NCI-H2081 treated with DMSO at 0.1 percent for 48 hours (cell line): Measurements from ENCODE around the gene KISS1.

Experiments
- DNase-seq: peaks from one replicate; lab custom pipeline; 2025; lab: John Stamatoyannopoulos, UW

Gene KISS1

DNA sequence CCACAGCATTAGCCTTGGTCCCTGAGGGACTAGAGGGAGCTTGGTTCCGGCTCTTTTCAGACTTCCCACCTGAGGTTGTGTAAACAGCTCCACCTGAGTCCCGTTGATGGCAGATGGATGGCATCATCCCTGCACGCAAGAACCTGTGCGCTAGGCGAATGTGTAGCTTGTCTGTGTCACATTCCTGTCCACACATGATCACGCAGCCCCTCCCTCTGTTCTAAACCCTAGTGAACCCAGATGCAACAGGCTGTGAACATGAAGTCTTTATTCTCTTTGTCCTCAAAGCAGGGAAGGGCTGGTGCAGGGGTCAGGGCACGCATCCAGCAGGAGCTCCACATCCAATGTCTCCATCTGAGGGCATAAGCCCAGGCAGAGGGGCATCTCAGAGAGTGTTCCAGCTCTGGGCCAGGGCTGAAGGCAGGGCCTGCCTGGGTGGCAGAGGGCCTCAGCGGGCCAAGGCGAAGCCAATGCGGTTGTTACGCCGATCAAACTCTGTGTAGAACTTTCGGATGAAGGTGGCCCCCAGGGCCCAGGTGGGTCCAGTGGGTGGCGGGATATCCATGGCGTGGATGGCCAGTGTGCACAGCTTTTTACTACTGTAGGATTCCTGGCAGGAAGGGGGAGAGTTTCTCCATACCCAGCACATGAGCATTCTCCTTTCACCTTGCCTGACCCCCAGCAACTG, 41.6 kb downstream of the KISS1 start:
- no peak for DNase-seq

DNA sequence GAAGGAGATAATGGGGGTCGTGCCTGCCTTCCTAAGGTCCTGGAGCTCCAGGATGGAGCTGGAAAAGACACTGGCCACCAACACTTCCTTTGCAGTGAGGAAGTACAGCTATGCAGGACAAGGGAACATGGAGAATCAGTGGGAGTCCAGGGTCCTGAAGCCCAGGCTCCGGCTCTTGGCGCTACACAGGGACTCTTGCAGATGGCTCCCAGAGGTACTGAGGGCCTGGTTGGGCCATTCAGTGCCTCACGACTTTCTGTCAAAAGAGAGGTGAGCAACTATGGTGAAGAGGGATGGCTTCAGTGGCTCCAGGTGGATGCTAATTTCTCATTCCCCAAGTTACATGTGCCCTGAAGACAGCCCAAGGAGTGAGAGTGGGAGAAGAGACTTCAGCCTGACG, 42.6 kb downstream of the KISS1 start:
- DNase-seq, result no peak

DNA sequence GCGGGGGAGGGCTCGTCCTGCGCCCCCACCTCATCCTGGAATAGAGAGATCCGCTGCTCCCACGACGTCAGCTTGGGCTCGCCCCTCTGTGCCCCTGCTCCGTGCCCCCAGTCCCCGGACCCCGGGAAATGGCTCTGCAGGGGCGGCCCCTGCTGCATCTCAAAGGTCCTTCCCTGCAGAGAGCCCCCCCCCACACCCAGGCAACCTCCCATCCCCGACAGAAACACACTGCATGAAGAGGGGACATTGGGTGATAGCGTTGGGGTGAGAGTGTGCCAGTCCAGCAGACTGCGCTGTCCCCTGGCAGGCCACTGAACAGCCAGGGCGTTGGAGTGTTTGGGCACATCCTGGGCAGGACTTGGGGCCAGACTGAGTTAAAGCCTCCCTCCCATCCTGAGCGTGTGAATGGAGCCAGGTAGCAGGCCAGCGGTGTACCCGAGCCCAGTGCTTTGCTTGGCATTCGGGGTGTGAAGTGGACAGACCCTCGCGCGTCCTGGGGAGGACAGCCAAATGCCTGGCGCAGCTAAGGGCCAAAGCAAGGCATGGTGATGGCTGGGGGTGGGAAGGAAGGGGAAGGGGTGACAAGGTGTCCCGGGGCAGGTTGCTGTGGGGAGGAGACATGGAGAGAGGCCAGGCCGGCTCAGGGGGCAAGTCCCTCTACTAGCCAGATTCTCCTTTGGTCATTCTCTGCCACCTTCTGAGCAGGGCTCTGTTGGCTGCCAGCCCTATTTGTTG, 43.8 kb downstream of the KISS1 start:
- no peak for DNase-seq

- DNase-seq, result no peak
These were observed 44.6 kb downstream of the KISS1 start, which contains the start of gene ETNK2 for GRCh38 chr1:204151552-204152309. ETNK2 (minus strand) TSS chr1:204152044; CDS start chr1:204151852, 192 bp downstream.

- DNase-seq, result no peak
These were observed 45.4 kb downstream of the KISS1 start for GRCh38 chr1:204150702-204151551.

- no peak for DNase-seq
These were observed 46.4 kb downstream of the KISS1 start for GRCh38 chr1:204149635-204150565.

GRCh38 chr1:204149107-204149506, 47.2 kb downstream of the KISS1 start:
- no peak for DNase-seq

- DNase-seq, result no peak
These were observed 48.6 kb downstream of the KISS1 start for GRCh38 chr1:204147406-204148383.

DNA sequence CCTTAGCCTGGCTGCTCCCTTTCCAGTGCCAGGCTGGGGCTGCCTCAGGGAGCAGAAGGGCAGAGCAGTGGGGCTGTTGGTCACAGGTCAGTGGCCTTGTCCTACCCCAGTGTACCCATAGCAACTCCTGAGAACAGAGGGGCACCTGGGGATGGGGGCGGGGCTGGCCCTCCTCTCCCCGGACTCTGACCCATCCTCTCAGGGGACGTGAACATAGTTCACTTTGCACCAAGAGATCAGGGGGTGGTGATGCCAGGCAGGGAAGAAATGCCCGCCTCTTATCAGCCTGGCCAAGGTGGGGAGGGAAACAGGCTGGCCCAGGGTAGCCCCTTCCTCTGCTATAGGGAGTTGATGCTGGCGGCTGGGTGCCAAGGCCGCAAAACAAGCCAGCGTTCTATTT, 49.3 kb downstream of the KISS1 start:
- DNase-seq, result no peak

DNA sequence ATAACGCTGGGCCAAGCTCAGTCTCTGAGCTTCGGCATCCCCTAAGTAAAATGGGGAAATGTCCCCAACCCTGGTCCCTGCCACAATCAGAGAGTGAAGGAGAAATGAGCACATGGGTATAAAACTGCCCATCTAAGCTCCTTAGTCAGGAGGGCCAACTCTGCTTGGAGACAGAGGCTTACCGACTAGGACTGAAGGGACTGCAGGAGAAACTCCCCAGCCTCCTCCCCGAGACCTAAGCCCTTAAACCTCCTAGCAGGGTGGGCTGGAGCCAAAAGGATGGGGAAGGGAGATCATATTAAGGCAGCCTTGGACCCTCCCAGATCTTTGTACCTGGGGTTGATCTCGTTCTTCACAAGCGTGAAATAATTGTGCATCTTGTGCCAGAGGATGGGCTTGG, 50.0 kb downstream of the KISS1 start:
- DNase-seq, result no peak

DNA sequence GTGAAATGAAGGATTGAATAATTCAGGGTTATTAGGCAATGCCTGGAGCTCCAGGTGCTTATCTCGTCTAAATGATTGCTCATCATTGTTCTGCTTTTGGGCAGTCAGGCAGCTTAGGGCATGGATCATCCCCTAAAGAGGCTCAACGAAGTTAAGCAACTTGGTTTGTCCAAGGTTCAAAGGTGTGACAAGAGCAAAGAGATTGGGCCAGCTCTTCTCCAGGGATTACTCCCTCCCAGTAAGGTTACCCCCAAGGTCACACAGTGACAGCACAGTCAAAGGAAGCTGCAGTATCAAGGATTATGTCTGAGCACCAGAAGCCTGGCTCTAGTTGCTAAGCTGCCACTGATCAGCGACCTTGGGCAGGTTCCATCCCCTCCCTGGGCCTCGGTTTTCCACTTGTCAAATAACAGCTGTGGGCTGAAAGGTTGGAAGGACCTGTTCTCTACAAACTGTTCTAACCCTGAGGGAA, 51.2 kb downstream of the KISS1 start:
- DNase-seq, result no peak

DNA sequence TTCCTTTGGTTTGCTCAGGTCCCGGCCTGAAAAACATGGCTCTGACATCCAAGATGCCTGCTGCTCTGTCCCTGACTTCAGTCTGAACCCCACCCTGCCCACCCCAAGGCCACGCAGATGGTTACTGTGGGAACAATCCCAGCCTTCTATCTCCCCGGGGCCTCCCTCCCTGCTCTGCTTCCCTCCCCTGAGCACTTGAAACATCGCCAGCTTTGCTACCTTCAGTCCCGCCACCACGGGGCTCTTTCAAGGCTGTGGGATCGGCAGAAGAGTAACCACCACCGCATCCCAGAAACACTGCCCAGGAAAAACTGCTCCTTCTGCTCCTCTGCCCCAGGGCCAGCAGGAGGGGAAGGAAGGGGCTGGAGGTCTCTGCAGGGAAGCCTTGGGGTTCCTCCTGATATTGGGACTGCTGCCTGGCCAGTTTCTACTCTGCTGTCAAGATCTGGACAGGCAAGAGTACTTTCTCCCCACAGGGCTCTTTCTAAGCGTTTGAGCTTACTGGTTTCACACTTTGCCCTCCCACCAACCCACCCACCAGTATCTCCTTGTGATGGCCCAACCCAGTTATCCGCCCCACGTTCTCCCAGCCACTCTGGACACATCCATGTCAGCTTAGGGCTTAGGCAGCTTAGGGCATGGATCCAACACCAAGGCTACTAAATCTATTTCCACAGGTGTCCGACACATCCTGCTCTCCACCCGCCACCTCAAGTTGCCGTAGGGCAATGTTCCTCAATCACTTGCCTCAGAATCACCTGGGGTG, 52.8 kb downstream of the KISS1 start:
- no peak for DNase-seq

GRCh38 chr1:204142032-204142974, 54.0 kb downstream of the KISS1 start:
- DNase-seq, result no peak

- no peak for DNase-seq
These were observed 55.2 kb downstream of the KISS1 start for GRCh38 chr1:204141131-204141530.
